Spleen (tissue), 11 donors: ENCODE data around the gene MYEOV. TPM values are rescaled to one million over a fixed set of nuclear protein-coding genes. Genes with fewer than 3 reads are reported as not detected.

ENCODE experiments used
- DNase-seq: peaks from one replicate; pipeline ENCODE4 v3.0.0-alpha.2; 2020
- H3K27ac ChIP-seq, 8 donors: fragments of 200-600 bp; sonication (generic) in 7 of 8; 1 replicate in 4 of 8; 2 replicates in 4 of 8; pipeline versions ENCODE4 v1.5.0 to v1.8.0; 2016 to 2021; ENCODE audit warnings: inconsistent platforms in 4 of 8, mild to moderate bottlenecking in 4 of 8, moderate library complexity in 1 of 8
- H3K27me3 ChIP-seq, 7 donors: fragments of 200-600 bp; sonication (generic) in 6 of 7; replicated peaks in 1 of 7; 1 replicate in 4 of 7; 2 replicates in 3 of 7; pipeline versions ENCODE4 v1.5.0 to v1.8.0; 2016 to 2021; ENCODE audit warnings: inconsistent platforms in 3 of 7, mild to moderate bottlenecking in 1 of 7
- H3K36me3 ChIP-seq, 6 donors: fragments of 200-600 bp; sonication (generic) in 5 of 6; 1 replicate in 4 of 6; 2 replicates in 2 of 6; pipeline versions ENCODE4 v1.5.0 to v1.8.0; 2016 to 2021; ENCODE audit warnings: inconsistent platforms in 2 of 6
- H3K4me1 ChIP-seq, 6 donors: fragments of 200-600 bp; sonication (generic) in 5 of 6; 1 replicate in 3 of 6; 2 replicates in 3 of 6; pipeline versions ENCODE4 v1.5.0 to v1.8.0; 2016 to 2021; ENCODE audit warnings: inconsistent platforms in 3 of 6
- H3K4me3 ChIP-seq, 8 donors: fragments of 200-600 bp; sonication (generic) in 7 of 8; 1 replicate in 4 of 8; 2 replicates in 4 of 8; pipeline versions ENCODE4 v1.5.0 to v1.8.0; 2016 to 2021; ENCODE audit warnings: inconsistent platforms in 4 of 8, mild to moderate bottlenecking in 4 of 8, moderate library complexity in 2 of 8
- H3K9me3 ChIP-seq, 8 donors: fragments of 200-600 bp; sonication (generic) in 7 of 8; 1 replicate in 4 of 8; 2 replicates in 4 of 8; pipeline versions ENCODE4 v1.5.0 to v1.8.0; 2016 to 2021; ENCODE audit warnings: inconsistent platforms in 4 of 8
- CTCF ChIP-seq, 11 experiments: fragments of 200-600 bp in 7 of 11; fragments of 450-650 bp in 4 of 11; sonication (generic) in 4 of 11; IDR thresholded peaks in 8 of 11; conservative IDR thresholded peaks in 3 of 11; 1 replicate in 7 of 11; 2 replicates in 4 of 11; pipeline versions ENCODE4 v1.4.0 to v1.8.0; 2016 to 2021; ENCODE audit warnings: antibody characterized with exemption in 11 of 11, inconsistent platforms in 4 of 11, mild to moderate bottlenecking in 1 of 11
- POLR2A ChIP-seq, 3 donors: fragments of 450-650 bp; IDR thresholded peaks; one replicate each; pipeline ENCODE4 v1.5.1; 2017; ENCODE audit warnings: antibody characterized with exemption in 3 of 3, mild to moderate bottlenecking in 1 of 3
- POLR2AphosphoS5 ChIP-seq, 3 donors: sonication (generic); formaldehyde crosslinking; IDR thresholded peaks; one replicate each; pipeline ENCODE4 v1.5.1; 2017; ENCODE audit warnings: antibody characterized with exemption in 3 of 3
- WGBS, 5 donors: extraction: QIAGEN DNeasy Blood & Tissue Kit in 3 of 5; methylation state at CpG; one replicate each; pipeline versions ENCODE4 v1.1.5 to v1.1.7; 2013 to 2018; 5-methylcytosine and 5-hydroxymethylcytosine counted together
- intact Hi-C: fragments of 100-400 bp; cut with DNase I; formaldehyde crosslinking; loops from one replicate; pipeline ENCODE4 v1.15.0; 2023; ENCODE audit warnings: low total_unique reads
- polyA plus RNA-seq, 3 donors: library from polyadenylated mRNA; stranded (reverse); fragments of 200-250 nt; gene quantifications; one replicate each; pipeline ENCODE4 v1.2.1, GENCODE V29; 2013
- total RNA-seq, 7 donors: library from RNA; depleted of rRNA in 3 of 7; stranded (reverse); fragments of >200 nt in 3 of 7; fragmentation: NEBNext Ultra II Directional in 4 of 7; extraction: Animal tissue kit (Norgen Biotek cat#: 25700) in 4 of 7; gene quantifications; one replicate each; pipeline versions ENCODE4 v1.1.0 to v1.2.1, GENCODE V29; 2016 to 2021
- donor health status: healthy with polysubstance abuse.
- donor health status: DM: no; HTN: no; CAD: no; lungs with moderate emphysema.
- donor health status: DM: no; HTN: no; CAD: no.
- donor health status: Bipolar disorder and iron deficiency.
- donor health status: healthy.
- donor health status: DM: no; HTN: no; CAD: no.
- donor health status: DM: yes; HTN: yes; CAD: no.

MYEOV gene
- total and polyA plus RNA-seq, 10 donors = 0.06 to 1.4 (median 0.47) TPM; not detected in 2

DNA sequence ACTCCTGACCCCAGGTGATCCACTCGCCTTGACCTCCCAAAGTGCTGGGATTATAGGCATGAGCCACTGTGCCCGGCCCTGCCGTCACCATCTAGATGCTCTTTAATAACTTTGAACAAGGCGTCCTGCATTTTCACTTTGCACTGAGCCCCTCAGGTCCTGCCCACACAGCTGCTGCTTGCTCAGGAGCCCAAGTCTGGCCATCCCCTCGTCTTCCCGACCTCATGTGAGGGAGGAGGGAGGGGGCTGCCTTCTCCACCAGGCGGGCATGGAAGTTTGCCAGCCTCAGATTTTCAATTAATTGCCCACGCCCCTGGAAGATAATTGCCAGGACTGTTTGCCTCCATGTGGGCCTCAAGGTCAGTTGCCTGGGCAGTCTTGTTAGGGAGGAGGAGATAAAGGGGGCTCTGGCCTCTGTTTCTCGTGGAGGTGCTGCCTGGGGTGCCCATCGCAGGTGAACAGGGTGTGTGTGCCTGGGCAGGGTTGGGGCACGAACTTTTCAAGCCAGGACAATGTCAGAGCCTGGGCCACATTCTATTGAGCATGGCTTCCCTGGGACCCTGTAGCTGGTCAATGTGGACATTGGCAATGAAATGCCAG is 27.9 kb upstream of the MYEOV start:
- H3K27ac ChIP-seq = no peak overlapping the region
- intact Hi-C loops = no loop called here
- 74 to 92% (median 85%) methylated on average over 11 of the region's 11 CpGs for WGBS, 5 donors
- H3K4me3 ChIP-seq = no peak overlapping the region
- TF ChIP-seq POLR2AphosphoS5 (IDR thresholded peaks at IDR 0.05) (no peak), POLR2A (IDR thresholded peaks at IDR 0.05) (no peak), CTCF (IDR thresholded peaks at IDR 0.05 in 8 of 11, conservative IDR thresholded peaks at IDR 0.05 in 3 of 11) (no peak)
- peak; percentile 23 for DNase-seq
- H3K36me3 ChIP-seq = no peaks in the 10 kb centered on the region
- H3K4me1 ChIP-seq = peaks cover 0 to 20% (median 4%) of the 10 kb centered on the region in 6 donors
- H3K9me3 ChIP-seq = no peaks in the 10 kb centered on the region
- no peaks in the 10 kb centered on the region for H3K27me3 ChIP-seq

DNA sequence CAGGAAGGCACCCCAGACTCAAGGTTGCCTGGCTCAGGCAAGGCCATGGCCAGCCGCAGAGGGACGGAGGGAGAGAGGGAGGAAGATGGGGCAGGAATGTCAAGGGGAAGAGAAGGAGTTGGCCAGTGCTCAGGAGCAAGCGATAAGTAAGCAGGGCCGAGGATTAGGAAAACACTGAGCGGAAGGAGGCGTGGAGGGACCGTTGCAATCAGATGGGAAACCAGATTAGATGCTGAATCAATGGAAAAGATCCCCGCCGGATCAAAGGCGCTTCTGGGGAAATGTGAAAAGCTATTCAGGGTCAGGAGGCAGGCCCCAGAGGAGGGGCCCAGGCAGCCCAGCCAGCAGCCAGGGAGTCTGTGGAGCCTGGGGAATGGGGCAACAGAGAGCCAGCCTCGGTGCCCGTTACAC is 26.6 kb upstream of the MYEOV start:
- no peaks in the 10 kb centered on the region for H3K9me3 ChIP-seq
- H3K27me3 ChIP-seq = no peaks in the 10 kb centered on the region
- 72 to 83% (median 77%) methylated on average over 12 of the region's 12 CpGs for WGBS, 5 donors
- no peak overlapping the region for H3K4me3 ChIP-seq
- H3K4me1 ChIP-seq = peaks cover 0 to 20% (median 4%) of the 10 kb centered on the region in 6 donors
- peak overlapping the region in 2 of 8 donors; percentile 44 to 51 for H3K27ac ChIP-seq
- H3K36me3 ChIP-seq = no peaks in the 10 kb centered on the region
- TF ChIP-seq CTCF (IDR thresholded peaks at IDR 0.05 in 8 of 11, conservative IDR thresholded peaks at IDR 0.05 in 3 of 11) (no peak), POLR2A (IDR thresholded peaks at IDR 0.05) (no peak), POLR2AphosphoS5 (IDR thresholded peaks at IDR 0.05) (peak in 2 of 3 donors; percentile 58 to 81)
- intact Hi-C loops = no loop called here
- peak; percentile 68 for DNase-seq

DNA sequence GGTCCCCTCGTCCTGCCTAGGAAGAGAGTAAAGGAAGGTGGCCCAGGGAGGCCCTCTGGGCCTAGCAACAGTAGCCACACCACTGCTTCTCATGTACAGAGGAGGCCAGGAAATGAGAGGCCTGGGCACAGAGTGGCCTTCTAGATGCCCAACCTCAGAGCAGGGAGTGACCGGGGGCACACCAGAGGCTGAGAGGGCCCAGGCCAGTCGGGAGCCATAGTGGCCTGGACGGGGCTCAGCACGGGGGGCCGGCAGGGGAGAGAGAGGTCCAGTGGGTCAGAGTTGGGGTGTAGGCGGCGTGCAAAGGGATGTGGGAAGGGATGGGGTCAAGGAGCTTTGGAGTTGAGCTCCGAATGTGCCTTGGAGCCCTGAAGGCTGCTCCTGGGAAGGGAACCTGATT is 25.0 kb upstream of the MYEOV start:
- no peak for TF ChIP-seq CTCF (IDR thresholded peaks at IDR 0.05 in 8 of 11, conservative IDR thresholded peaks at IDR 0.05 in 3 of 11)
- no peak for TF ChIP-seq POLR2A (IDR thresholded peaks at IDR 0.05)
- TF ChIP-seq POLR2AphosphoS5 (IDR thresholded peaks at IDR 0.05) = no peak
- Histone ChIP-seq H3K27me3 (no peaks in the 10 kb centered on the region), H3K36me3 (no peaks in the 10 kb centered on the region), H3K9me3 (no peaks in the 10 kb centered on the region), H3K27ac (no peak overlapping the region), H3K4me1 (peaks cover 0 to 20% (median 4%) of the 10 kb centered on the region in 6 donors), H3K4me3 (no peak overlapping the region)
- 79 to 92% (median 87%) methylated on average over 8 to 9 of the region's 9 CpGs for WGBS, 5 donors
- intact Hi-C loops = no loop called here
- peak; percentile 65 for DNase-seq

DNA sequence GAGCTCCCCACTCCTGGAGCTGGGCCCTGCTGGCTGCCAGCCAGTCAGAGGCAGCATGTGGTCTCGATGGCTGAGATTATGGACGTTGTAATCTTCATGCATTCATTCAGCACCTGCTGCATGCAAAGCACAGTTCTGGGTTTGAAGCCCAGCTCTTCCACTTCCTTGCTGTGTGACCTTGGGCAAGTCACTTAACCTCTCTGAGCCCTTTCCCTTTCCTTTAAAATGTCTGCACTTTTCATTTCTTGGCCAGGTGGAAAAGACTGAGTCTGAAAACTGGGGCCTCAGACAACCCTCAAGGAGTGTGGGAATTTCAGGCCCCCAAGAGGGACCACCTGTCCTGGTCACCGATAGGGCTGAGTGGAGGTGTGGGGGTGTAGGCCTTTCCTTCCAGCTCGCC is 24.6 kb upstream of the MYEOV start:
- H3K9me3 ChIP-seq = no peaks in the 10 kb centered on the region
- WGBS, 5 donors = 73 to 91% (median 85%) methylated on average over 4 of the region's 4 CpGs
- no peak overlapping the region for H3K27ac ChIP-seq
- intact Hi-C loops = no loop called here
- no peaks in the 10 kb centered on the region for H3K36me3 ChIP-seq
- TF ChIP-seq CTCF (IDR thresholded peaks at IDR 0.05 in 8 of 11, conservative IDR thresholded peaks at IDR 0.05 in 3 of 11) (no peak), POLR2AphosphoS5 (IDR thresholded peaks at IDR 0.05) (no peak), POLR2A (IDR thresholded peaks at IDR 0.05) (no peak)
- no peak overlapping the region for H3K4me3 ChIP-seq
- peaks cover 0 to 19% (median 4%) of the 10 kb centered on the region in 6 donors for H3K4me1 ChIP-seq
- H3K27me3 ChIP-seq = no peaks in the 10 kb centered on the region
- DNase-seq = no peak
